Skin of body (tissue), 2 donors: ENCODE results near the gene DESI2. TPM values are rescaled to one million over a fixed set of nuclear protein-coding genes. Genes with fewer than 3 reads are reported as not detected.
"Not testable (repeated sequence)": the region's sequence is repeated elsewhere in the genome, so short reads cannot be mapped to it uniquely, and the experiment has no call there.

Experiments used
- DNase-seq: peaks from one replicate; lab custom pipeline; 2025; lab: John Stamatoyannopoulos, UW
- total RNA-seq: library from RNA; depleted of rRNA; stranded (reverse); fragments of >200 nt; gene quantifications from one replicate; pipeline ENCODE4 v1.2.3, GENCODE V29; 2014

Gene DESI2
- total RNA-seq, 1 donor from 2014 or later = 43.4 TPM

- DNase-seq = no peak
Measured at GRCh38 chr1:244704107-244704506, 51.2 kb downstream of the DESI2 start.

DNA sequence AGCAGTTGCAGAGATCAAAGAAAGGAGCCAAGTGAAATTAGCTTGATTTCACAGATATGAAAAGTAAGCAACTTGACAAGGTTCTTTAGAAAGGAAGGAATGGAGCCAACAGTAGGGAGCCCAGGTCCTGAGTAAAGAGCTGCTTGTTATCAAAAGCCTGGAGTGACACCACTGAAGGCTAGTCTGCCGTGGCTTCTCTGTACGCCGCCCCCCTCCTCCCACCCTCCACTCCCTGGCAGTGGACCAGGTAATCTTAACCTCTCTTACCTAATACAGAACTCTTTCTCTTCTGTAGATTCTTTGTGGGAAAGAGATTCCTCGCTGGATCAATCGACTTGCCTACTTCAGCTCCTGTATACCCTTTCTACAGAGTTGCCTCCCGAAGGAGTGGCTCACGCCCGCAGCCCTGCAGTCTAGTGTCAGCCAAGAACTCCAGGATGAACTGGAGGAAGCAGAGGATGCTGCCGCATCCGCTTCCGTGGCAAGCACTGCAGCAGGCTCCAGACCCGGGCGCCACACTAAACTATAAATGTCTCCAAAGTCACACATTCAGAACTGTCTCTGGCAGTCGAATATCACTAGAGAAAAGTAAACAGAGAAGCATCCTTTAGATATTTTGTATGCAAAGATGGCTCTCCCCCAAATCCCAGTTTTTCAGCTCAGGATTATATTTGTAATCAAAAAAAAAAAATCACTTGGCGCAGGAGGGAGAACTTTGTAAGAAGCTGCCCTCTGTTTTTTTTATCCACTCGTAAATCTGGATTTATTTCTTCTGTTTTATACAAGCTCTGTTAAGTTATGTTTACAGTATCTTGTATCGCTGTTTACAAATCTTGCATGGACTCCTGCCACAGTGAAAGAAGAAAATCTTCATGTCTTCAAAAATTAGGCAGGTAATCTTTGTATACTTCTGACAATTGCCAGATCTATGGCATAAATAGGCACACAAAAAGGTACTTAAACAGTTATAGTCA, 52.6 kb downstream of the DESI2 start:
- DNase-seq = no peak

GRCh38 chr1:244709076-244709475, 56.1 kb downstream of the DESI2 start:
- DNase-seq = no peak

DNA sequence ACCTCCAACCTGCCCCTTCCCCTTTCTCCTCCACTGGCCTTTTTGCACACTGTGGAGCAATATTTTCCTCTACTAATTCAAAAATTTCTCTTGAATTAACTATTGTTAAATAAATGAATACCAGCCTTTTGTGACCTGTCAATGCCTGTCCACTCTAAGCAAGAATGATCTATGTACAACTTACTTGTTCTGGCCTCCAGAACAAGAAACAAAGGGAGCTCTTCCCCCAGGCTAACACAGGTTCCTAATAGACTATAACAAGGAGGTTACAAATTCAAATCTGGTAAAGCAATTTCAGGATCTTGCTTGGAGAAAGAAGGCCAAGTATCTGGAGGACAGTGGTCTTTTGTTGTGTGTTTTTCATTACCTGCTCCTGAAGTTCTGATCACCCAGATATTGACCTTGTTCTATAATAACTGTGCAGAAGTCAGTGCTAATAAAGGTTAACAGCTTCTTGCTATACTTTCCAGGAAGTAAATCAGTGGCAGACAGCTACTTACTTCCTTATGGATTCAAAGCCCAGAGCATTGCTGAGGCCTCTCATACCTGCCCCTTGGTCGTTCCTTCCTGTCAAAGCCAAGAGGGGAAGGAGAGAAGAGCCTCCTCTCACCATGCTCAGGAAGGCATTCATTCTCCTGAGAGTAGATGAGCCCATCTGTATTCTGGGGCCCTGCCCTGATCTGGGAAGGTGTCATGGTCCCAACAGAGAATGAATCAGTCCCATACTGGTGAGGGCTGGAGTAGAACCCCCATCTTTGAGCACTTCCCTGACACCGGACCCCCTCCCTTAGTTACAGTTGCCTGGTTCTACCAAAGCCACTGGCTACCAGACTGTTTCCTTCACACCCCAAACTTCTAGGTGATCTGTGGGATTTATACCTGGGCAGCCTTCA, 56.8 kb downstream of the DESI2 start:
- no peak for DNase-seq

- no peak for DNase-seq
Measured at GRCh38 chr1:244710474-244711062, 57.6 kb downstream of the DESI2 start.

- DNase-seq = no peak
Measured at GRCh38 chr1:244712669-244713068, 59.7 kb downstream of the DESI2 start.

DNA sequence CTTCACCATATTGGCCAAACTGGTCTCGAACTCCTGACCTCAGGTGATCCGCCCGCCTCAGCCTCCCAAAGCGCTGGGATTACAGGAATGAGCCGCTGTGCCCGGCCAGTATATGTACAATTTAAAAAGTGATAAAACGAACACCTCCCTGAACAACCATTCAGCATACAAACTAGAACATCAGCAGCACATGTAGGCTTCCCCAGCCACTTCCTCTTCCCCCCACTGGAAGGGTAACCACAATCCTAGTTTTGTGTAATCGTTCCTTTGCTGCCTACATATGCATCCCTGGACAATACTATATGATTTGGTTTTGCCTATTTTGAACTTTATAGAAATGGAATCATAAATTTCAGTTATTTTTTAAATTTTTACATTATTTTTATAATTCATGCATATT, 60.4 kb downstream of the DESI2 start:
- no peak for DNase-seq

DNA sequence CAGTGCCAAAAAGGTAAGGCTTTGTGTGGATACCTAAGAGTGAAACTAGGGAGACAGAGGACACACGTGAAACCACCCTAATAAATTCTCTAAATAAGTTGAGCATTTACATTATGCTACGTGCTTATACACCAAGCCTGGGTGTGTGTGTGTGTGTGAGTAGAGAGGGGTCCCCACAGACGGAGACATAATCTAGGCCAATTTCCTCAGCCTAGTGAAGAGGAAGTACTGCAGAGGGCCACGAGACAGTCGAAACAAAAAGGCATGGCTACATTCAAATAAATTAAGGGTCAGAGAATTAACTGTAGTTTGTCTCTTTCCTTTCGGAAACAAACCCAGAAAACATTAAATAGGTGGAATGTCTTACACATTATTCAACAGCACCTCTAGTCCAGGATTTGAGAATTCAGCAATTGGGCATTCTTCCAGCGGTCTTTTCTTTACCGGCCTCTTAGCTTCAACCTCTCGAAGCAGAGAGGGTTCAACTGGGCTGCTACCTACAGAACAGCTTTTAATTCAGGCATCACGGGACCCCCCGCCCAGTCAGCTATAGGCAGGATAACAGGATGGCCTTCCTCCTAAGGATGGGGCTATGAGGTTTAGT, 75.0 kb downstream of the DESI2 start:
- DNase-seq = no peak

GRCh38 chr1:244730153-244730933, 77.4 kb downstream of the DESI2 start:
- peak; percentile 29 for DNase-seq

GRCh38 chr1:244730934-244731434, 78.1 kb downstream of the DESI2 start:
- no peak for DNase-seq

GRCh38 chr1:244731651-244732050, 78.7 kb downstream of the DESI2 start:
- no peak for DNase-seq

DNA sequence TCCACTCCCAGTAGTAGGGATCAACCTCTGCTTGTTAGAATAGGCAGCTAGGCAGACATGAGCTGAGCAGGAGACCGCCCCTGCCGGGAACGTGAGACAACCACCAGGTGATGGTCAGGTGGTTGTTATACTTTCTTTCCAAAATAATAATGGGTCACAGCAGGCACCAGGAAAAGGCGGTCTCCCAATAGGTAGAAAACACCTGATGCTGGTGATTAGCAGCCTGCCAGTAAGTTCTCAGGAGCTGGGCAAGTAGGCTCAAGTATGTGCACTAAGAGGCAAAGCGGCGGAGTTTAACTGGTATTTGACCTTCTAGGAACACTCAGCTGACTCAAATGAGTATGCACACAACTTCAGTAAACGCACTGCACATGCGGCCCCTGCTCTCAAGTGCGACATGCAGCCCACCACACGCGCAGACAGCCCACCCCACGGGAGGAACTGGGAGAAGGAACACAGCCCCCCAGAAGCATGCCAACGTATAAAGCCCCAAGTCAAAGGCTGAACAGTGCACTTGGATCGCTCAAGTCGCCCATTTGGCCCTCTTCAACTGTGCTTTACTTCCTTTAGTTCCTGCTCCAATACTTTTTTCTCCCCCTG, 80.0 kb downstream of the DESI2 start:
- DNase-seq = no peak

DNA sequence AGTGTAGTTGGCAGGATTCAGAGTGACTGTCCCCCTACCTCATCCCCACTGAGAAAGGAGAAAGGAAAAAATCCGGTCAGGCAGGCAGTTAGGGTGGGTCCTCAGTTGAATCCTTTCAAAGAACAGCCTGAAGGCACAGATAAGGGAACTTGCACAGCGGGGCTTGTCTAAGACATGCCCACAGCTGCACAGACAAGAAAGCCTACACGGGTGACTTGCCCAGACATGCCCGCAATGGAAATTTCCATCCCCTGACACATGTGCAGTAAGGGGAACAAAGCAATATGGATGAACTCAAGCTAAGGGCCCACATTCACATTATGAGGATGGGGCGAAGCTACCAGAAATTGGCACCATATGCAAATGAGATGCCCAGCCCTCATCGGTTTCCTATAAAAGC, 82.5 kb downstream of the DESI2 start:
- no peak for DNase-seq

DNA sequence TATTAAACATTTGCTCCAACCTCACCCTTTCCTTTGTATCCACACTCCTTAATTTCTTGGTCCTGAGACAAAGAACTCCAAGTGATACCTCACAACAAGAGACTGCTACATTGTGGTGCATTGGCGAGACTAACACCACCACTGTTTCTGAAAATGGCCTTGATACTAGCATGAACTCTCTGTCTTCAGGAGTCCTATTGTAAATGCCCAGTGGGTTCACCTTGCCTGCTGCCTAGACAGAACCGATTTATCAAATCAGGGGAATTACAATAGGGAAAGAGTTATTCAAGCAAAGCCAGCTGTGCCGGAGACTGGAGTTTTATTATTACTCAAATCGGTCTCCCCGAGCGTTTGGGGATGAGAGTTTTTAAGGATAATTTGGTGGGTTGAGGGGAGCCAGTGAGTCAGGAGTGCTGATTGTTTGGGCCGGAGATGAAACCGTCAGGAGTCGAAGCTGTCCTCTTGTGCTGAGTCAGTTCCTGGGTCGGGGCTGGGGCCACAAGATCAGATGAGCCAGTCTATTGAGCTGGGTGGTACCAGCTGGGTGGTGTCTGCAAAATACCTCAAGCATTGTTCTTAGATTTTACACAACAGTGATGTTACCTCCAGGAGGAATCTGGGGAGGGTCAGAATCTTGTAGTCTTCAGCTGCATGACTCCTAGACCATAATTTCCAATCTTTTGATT, 83.1 kb downstream of the DESI2 start:
- DNase-seq = no peak

DNA sequence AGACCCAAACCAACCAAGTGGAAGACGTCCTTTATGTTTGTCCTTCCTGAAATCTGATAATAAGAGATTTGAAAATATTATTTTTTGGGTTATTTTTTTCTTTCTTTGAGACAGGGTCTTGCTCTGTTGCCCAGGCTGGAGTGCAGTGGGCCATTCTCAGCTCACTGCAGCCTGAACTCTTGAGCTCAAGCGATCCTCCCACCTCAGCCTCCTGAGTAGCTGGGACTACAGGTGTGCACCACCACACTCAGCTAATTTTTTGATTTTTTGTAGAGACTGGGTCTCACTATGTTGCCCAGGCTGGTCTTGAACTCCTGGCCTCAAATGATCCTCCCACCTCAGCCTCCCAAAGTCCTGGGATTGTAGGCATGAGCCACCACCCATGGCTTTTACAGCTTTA, 86.2 kb downstream of the DESI2 start:
- DNase-seq = not testable (repeated sequence)

GRCh38 chr1:244740027-244740617, 87.2 kb downstream of the DESI2 start:
- DNase-seq = not testable (repeated sequence)

DNA sequence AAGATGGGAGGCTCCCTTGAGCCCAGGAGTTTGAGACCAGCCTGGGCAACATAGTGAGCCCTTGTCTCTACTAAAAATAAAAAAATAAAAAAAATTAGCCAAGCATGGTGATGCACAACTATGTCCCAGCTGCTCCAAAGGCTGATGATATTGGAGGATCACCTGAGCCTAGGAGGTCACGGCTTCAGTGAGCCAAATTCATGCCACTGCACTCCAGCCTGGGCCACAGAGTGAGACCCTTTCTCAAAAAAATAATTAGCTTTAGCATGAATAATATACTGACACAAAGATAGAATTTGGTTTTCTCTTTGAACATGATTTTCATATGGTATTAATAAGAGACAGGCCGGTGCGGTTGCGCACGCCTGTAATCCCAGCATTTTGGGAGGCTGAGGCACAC, 88.8 kb downstream of the DESI2 start:
- no peak for DNase-seq

GRCh38 chr1:244749230-244750016, 96.5 kb downstream of the DESI2 start:
- no peak for DNase-seq
